GM18511 (cell line): ENCODE measurements around the gene CATSPERB.
"Not testable (repeated sequence)": the region's sequence is repeated elsewhere in the genome, so short reads cannot be mapped to it uniquely, and the experiment has no call there.

Experiments
- ATAC-seq: cut with Tn5 transposase; IDR thresholded peaks from one replicate; pipeline ENCODE4 v1.9.1; 2021; ENCODE audit warnings: mild to moderate bottlenecking, moderate library complexity; ENCODE audit not compliant: unreplicated experiment

CATSPERB gene

GRCh38 chr14:91677687-91678086 lies 54.2 kb downstream of the CATSPERB start:
- not testable (repeated sequence) for ATAC-seq

- no peak for ATAC-seq
These were observed 57.0 kb downstream of the CATSPERB start for GRCh38 chr14:91674911-91675310.

GRCh38 chr14:91669867-91670266 lies 62.0 kb downstream of the CATSPERB start:
- no peak for ATAC-seq

- ATAC-seq: not testable (repeated sequence)
These were observed 64.8 kb downstream of the CATSPERB start for GRCh38 chr14:91667101-91667500.

GRCh38 chr14:91660790-91661189 lies 71.1 kb downstream of the CATSPERB start:
- no peak for ATAC-seq

- no peak for ATAC-seq
These were observed 77.0 kb downstream of the CATSPERB start for GRCh38 chr14:91654836-91655235.

- no peak for ATAC-seq
These were observed 78.4 kb downstream of the CATSPERB start for GRCh38 chr14:91653451-91653850.

GRCh38 chr14:91649930-91650329 lies 82.0 kb downstream of the CATSPERB start:
- no peak for ATAC-seq

GRCh38 chr14:91647856-91648255 lies 84.0 kb downstream of the CATSPERB start:
- no peak for ATAC-seq

- no peak for ATAC-seq
These were observed 95.3 kb downstream of the CATSPERB start for GRCh38 chr14:91636604-91637003.

- no peak for ATAC-seq
These were observed 107.1 kb downstream of the CATSPERB start for GRCh38 chr14:91624757-91625156.

GRCh38 chr14:91614187-91614586 lies 117.7 kb downstream of the CATSPERB start:
- ATAC-seq: no peak

GRCh38 chr14:91613459-91614112 lies 118.3 kb downstream of the CATSPERB start:
- no peak for ATAC-seq

- no peak for ATAC-seq
These were observed 120.4 kb downstream of the CATSPERB start for GRCh38 chr14:91611528-91611927.

- no peak for ATAC-seq
These were observed 122.7 kb downstream of the CATSPERB start for GRCh38 chr14:91609161-91609560.

GRCh38 chr14:91607322-91608047 lies 124.4 kb downstream of the CATSPERB start:
- no peak for ATAC-seq

- no peak for ATAC-seq
These were observed 125.0 kb downstream of the CATSPERB start for GRCh38 chr14:91606851-91607250.

GRCh38 chr14:91604611-91605010 lies 127.3 kb downstream of the CATSPERB start:
- not testable (repeated sequence) for ATAC-seq

GRCh38 chr14:91599994-91600393 lies 131.9 kb downstream of the CATSPERB start:
- no peak for ATAC-seq

GRCh38 chr14:91595736-91596135 lies 136.2 kb downstream of the CATSPERB start:
- ATAC-seq: no peak

GRCh38 chr14:91593957-91594356 lies 137.9 kb downstream of the CATSPERB start:
- ATAC-seq: not testable (repeated sequence)

GRCh38 chr14:91586410-91586809 lies 145.5 kb downstream of the CATSPERB start:
- ATAC-seq: no peak
